Ovary (tissue), 9 donors: Measurements from ENCODE around the gene ARL2BP. TPM values are rescaled to one million over a fixed set of nuclear protein-coding genes. Genes with fewer than 3 reads are reported as not detected.

Source experiments
- DNase-seq, 5 donors: peaks; one replicate each; pipeline ENCODE4 v3.0.0-alpha.2; 2019 to 2020
- H3K27ac ChIP-seq, 2 donors: fragments of 200-600 bp; one replicate each; pipeline versions ENCODE4 v1.5.1 to v1.8.0; 2019 to 2022
- H3K27me3 ChIP-seq: fragments of 200-600 bp; one replicate; pipeline ENCODE4 v1.8.0; 2022
- H3K36me3 ChIP-seq: fragments of 200-600 bp; sonication (generic); one replicate; pipeline ENCODE4 v1.5.1; 2019
- H3K4me1 ChIP-seq: one replicate; pipeline ENCODE4 v1.8.1; 2013; ENCODE audit warnings: mild to moderate bottlenecking, moderate library complexity; ENCODE audit not compliant: insufficient read depth
- H3K4me3 ChIP-seq: fragments of 200-600 bp; sonication (generic); one replicate; pipeline ENCODE4 v1.5.1; 2017
- H3K9me3 ChIP-seq, 2 donors: fragments of 200-600 bp in 1 of 2; sonication (generic) in 1 of 2; one replicate each; pipeline versions ENCODE4 v1.5.1 to v1.8.1; 2013 to 2019; ENCODE audit warnings: mild to moderate bottlenecking in 1 of 2, moderate library complexity in 1 of 2
- EP300 ChIP-seq: sonication (generic); formaldehyde crosslinking; IDR thresholded peaks from one replicate; pipeline ENCODE4 v1.6.1; 2017; ENCODE audit warnings: antibody characterized with exemption
- POLR2A ChIP-seq: fragments of 450-650 bp; IDR thresholded peaks from one replicate; pipeline ENCODE4 v1.6.1; 2017; ENCODE audit warnings: antibody characterized with exemption, mild to moderate bottlenecking, moderate library complexity
- WGBS, 3 donors: extraction: QIAGEN DNeasy Blood & Tissue Kit in 1 of 3; methylation state at CpG; one replicate each; pipeline versions ENCODE4 v1.1.5 to v1.1.7; 2013 to 2017; 5-methylcytosine and 5-hydroxymethylcytosine counted together
- intact Hi-C, 4 donors: fragments of 100-400 bp; cut with DNase I; formaldehyde crosslinking; loops; one replicate each; pipeline versions ENCODE4 v1.11.0 to v1.15.1; 2022 to 2023
- polyA plus RNA-seq, 2 donors: library from polyadenylated mRNA; stranded (reverse); fragments of 200-250 nt in 1 of 2; fragments of 350-450 nt in 1 of 2; fragmentation: Illumina TruSeq in 1 of 2; extraction: RNeasy Lipid Tissue Mini Kit (QIAGEN cat#74804) in 1 of 2; gene quantifications; one replicate each; pipeline ENCODE4 v1.2.3, GENCODE V29; 2013 to 2014
- total RNA-seq, 7 donors: library from RNA; depleted of rRNA in 2 of 7; stranded (reverse); fragments of >200 nt in 2 of 7; fragmentation: NEBNext Ultra II Directional in 3 of 7; extraction: Animal tissue kit (Norgen Biotek cat#: 25700) in 3 of 7; gene quantifications; one replicate each; pipeline versions ENCODE4 v1.1.0 to v1.2.4, GENCODE V29; 2016 to 2023
- TF ChIP-seq, protein P1 (sequence below), 3 donors: fragments of 450-650 bp in 2 of 3; fragments of 200-600 bp in 1 of 3; IDR thresholded peaks; one replicate each; pipeline versions ENCODE4 v1.5.1 to v1.8.0; 2016 to 2022; ENCODE audit warnings: antibody characterized with exemption in 3 of 3, mild to moderate bottlenecking in 1 of 3
- donor health status: DM: no; HTN: no; CAD: no; lungs with moderate emphysema.
- donor health status: DM: no; HTN: no; CAD: no.
- donor health status: Bipolar disorder and iron deficiency.
- donor health status: DM: yes; HTN: yes; CAD: no.
- donor health status: DM: no; HTN: no; CAD: no.
- donor health status: DM: yes; HTN: yes; CAD: no.

The ARL2BP gene
- total and polyA plus RNA-seq, 9 donors: 45.3 to 88.0 (median 57.7) TPM

DNA sequence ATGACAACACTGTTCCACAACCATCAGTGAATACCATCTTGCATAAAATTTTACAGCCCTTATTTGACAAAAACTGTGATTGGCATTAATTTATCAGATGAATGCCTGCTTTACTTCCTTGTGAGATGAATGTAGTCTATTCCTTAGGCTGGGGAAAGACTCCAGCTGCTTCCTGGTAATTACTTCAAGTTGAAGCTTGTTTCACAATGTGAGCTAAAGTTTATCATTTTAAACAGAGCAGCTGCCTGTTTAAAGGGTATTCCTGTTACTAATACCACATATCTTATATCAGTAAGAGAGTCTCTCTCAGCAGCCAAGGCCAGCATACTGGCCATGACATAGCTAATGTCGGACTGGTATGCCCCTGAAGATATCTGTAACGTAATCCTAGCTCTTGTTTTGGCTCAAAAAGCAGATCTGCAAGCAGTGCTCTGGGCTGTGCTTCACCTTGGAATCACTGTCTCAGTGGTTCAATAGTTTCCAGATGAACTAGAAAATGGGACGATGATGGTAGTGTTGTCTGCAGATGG, 13.2 kb upstream of the ARL2BP start:
- no peak overlapping the region for H3K27ac ChIP-seq
- DNase-seq: no peak
- no peaks in the 10 kb centered on the region for H3K36me3 ChIP-seq
- TF ChIP-seq EP300 (no peak), POLR2A (no peak)
- TF ChIP-seq, protein P1, sequence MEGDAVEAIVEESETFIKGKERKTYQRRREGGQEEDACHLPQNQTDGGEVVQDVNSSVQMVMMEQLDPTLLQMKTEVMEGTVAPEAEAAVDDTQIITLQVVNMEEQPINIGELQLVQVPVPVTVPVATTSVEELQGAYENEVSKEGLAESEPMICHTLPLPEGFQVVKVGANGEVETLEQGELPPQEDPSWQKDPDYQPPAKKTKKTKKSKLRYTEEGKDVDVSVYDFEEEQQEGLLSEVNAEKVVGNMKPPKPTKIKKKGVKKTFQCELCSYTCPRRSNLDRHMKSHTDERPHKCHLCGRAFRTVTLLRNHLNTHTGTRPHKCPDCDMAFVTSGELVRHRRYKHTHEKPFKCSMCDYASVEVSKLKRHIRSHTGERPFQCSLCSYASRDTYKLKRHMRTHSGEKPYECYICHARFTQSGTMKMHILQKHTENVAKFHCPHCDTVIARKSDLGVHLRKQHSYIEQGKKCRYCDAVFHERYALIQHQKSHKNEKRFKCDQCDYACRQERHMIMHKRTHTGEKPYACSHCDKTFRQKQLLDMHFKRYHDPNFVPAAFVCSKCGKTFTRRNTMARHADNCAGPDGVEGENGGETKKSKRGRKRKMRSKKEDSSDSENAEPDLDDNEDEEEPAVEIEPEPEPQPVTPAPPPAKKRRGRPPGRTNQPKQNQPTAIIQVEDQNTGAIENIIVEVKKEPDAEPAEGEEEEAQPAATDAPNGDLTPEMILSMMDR (IDR thresholded peaks at IDR 0.05): no peak
- no peak overlapping the region for H3K4me3 ChIP-seq
- no peaks in the 10 kb centered on the region for H3K27me3 ChIP-seq
- no peaks in the 10 kb centered on the region for H3K9me3 ChIP-seq
- no peaks in the 10 kb centered on the region for H3K4me1 ChIP-seq
- intact Hi-C loops: no loop called here
- 60 to 78% (median 67%) methylated on average over 3 of the region's 3 CpGs for WGBS, 3 donors

DNA sequence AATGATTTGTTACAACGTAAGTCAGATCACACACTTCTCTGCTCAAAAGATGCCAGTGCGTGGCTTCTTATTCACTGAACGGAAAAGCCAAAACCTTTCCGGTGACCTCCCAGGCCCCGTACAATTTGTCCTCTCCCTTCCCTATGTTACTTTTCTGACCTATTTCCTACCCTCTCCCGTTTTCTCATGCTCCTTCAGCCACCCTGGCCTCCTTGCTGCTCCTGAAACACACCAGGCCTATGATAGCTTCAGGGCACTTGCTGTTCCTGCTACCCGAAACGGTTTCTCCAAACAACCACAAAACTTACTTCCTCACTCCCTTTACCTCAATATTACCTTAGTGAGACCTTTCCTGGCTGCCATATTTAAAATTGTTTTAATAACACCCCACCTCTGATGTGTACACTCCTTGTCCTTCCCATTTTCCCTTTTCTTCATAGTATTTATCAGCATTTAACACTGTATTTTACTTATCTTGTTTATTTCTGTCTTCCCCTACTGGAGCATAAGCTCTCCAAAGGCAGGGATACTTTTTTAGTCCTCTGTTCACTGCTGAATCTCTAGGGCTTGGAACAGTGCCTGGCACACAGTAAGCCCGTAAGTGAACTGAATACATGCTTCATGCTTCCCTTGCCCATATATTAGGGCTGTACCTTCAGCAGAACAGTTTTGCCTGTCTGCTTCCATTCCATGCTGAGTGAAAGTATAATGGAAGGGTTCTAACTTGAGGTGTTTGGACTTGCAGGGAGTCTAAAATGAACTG, 10.9 kb upstream of the ARL2BP start:
- Histone ChIP-seq H3K36me3 (no peaks in the 10 kb centered on the region), H3K27me3 (no peaks in the 10 kb centered on the region), H3K9me3 (no peaks in the 10 kb centered on the region), H3K27ac (no peak overlapping the region), H3K4me1 (no peaks in the 10 kb centered on the region), H3K4me3 (no peak overlapping the region)
- WGBS, 3 donors: 93 to 96% (median 95%) methylated on average over 9 of the region's 9 CpGs
- TF ChIP-seq EP300 (no peak), POLR2A (no peak)
- TF ChIP-seq, protein P1 (IDR thresholded peaks at IDR 0.05): no peak
- DNase-seq: no peak
- intact Hi-C loops: no loop called here

DNA sequence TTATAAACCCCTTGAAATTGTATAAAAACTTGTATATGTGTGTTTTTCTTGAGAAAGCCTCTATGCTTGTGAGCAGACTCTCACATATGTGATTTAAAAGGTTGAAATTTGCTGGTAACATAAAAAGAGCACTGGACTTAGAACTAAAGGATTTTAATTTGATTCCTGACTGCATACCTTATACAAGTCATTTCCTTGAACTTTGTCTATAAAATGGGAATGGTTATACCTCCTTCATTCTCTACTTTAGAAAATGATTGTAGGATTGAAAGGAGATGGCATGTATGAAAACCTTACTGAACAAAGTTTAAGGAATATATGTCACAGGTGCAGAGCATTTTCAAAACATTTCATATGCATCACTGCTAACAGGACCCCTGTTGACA, 10.4 kb upstream of the ARL2BP start:
- H3K9me3 ChIP-seq: no peaks in the 10 kb centered on the region
- H3K4me3 ChIP-seq: no peak overlapping the region
- intact Hi-C loops: no loop called here
- TF ChIP-seq, protein P1 (IDR thresholded peaks at IDR 0.05): no peak
- TF ChIP-seq POLR2A (no peak), EP300 (no peak)
- no peak overlapping the region for H3K27ac ChIP-seq
- H3K4me1 ChIP-seq: no peaks in the 10 kb centered on the region
- no peaks in the 10 kb centered on the region for H3K36me3 ChIP-seq
- no peak for DNase-seq
- H3K27me3 ChIP-seq: no peaks in the 10 kb centered on the region

DNA sequence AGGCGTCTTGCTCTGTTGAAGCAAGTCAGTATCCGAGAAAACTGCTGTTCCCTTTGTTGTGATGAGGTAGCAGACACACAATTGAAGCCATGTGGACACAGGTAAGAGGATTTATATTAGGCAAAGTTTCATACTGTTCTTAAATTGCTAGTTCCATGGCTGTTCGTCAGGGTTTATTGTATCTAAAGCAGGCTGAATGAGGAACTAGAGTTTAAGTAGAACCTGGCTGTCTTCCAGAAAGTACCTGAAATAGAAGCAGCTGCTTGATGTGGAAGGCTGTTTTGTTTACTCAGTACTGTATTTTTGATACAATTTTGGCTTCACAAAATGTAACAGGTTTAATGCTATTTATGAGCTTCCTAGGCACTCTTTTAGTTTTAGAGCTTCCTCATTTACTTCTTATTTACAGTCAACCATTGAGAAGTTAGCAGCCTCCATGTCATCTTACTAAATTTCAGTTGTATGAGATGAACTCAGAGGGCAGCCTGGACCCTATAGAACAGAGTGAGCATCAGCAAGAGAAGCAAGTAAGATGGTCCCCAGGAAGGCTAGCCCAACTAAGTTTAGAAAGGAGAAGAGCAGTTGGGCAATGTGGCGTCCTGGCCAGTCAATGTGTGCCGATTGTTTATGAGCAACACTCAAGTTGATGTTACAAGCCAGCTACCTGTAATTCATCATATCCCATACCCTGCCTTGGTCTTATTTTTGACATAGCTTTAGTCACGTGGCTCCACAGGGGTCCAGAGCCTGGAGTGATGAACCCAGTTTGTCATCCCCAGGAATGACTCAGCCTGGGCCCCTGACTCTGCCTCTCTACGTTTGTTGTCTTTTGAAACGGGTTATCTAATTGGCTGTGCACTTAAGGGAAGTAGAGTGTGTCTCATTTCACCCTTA, 9.7 kb upstream of the ARL2BP start:
- Histone ChIP-seq H3K27me3 (no peaks in the 10 kb centered on the region), H3K36me3 (no peaks in the 10 kb centered on the region), H3K4me1 (no peaks in the 10 kb centered on the region), H3K9me3 (no peaks in the 10 kb centered on the region), H3K27ac (no peak overlapping the region), H3K4me3 (no peak overlapping the region)
- intact Hi-C loops: no loop called here
- TF ChIP-seq, protein P1 (IDR thresholded peaks at IDR 0.05): no peak
- TF ChIP-seq EP300: no peak
- no peak for TF ChIP-seq POLR2A
- 84 to 90% (median 89%) methylated on average over 8 of the region's 8 CpGs for WGBS, 3 donors
- DNase-seq: no peak
